Measurements from ENCODE around the gene CRACDL. TPM values are rescaled to one million over a fixed set of nuclear protein-coding genes. Genes with fewer than 3 reads are reported as not detected.

Gene CRACDL
- total RNA-seq, 1 experiment from 2014 or later, result 2.4 TPM

- no peak overlapping the region for H3K4me3 ChIP-seq (ENCODE audit: low read depth in 2 of 2, low read length in 2 of 2)
- no peaks in the 10 kb centered on the region for H3K4me1 ChIP-seq (ENCODE audit: control insufficient read depth, insufficient read depth, low read length)
- BruUV-seq (replicated peaks), result no TSS peak
- TF ChIP-seq CTCF (IDR thresholded peaks at IDR 0.05) (no peak), TCF7L2 (IDR thresholded peaks at IDR 0.05; ENCODE audit: low read depth, low read length) (no peak), SIN3A (IDR thresholded peaks at IDR 0.05; ENCODE audit: borderline replicate concordance, insufficient read depth, low read depth, low read length) (no peak), POLR2AphosphoS5 (IDR thresholded peaks at IDR 0.05; ENCODE audit: low read depth, low read length) (no peak), REST (IDR thresholded peaks at IDR 0.05; ENCODE audit: insufficient read depth in 1 of 2, low read depth in 2 of 2, low read length in 1 of 2) (no peak)
- no peak for DNase-seq (ENCODE audit: low read depth, low spot score)
- H3K9me3 ChIP-seq (ENCODE audit: control insufficient read depth, insufficient read depth, low read depth, low read length), result no peaks in the 10 kb centered on the region
- no peak overlapping the region for H3K27ac ChIP-seq (ENCODE audit: low read length)
- H3K27me3 ChIP-seq (ENCODE audit: control insufficient read depth, insufficient read depth, low read length), result no peaks in the 10 kb centered on the region
- POLR2A ChIA-PET, result no interaction called here
- CTCF ChIA-PET, result no interaction called here
- in situ Hi-C loops (cut with HindIII; ENCODE audit: low pct_unique_long_range_greater_than_20kb, low sequenced_read_pairs), result no loop called here
- intact Hi-C loops (cut with micrococcal nuclease; ENCODE audit: unreplicated experiment), result no loop called here
- no peaks in the 10 kb centered on the region for H3K36me3 ChIP-seq (ENCODE audit: control insufficient read depth, insufficient read depth, low read length)
- no peak for ATAC-seq
These were observed 34.3 kb downstream of the CRACDL start for GRCh38 chr2:98901702-98902101.

GRCh38 chr2:98901291-98901690, 34.7 kb downstream of the CRACDL start:
- Histone ChIP-seq H3K4me3 (ENCODE audit: low read depth in 2 of 2, low read length in 2 of 2) (no peak overlapping the region), H3K9me3 (ENCODE audit: control insufficient read depth, insufficient read depth, low read depth, low read length) (no peaks in the 10 kb centered on the region), H3K27ac (ENCODE audit: low read length) (no peak overlapping the region), H3K4me1 (ENCODE audit: control insufficient read depth, insufficient read depth, low read length) (no peaks in the 10 kb centered on the region), H3K27me3 (ENCODE audit: control insufficient read depth, insufficient read depth, low read length) (no peaks in the 10 kb centered on the region), H3K36me3 (ENCODE audit: control insufficient read depth, insufficient read depth, low read length) (no peaks in the 10 kb centered on the region)
- no TSS peak for BruUV-seq (replicated peaks)
- ChIA-PET CTCF (no interaction called here), POLR2A (no interaction called here)
- no peak for DNase-seq (ENCODE audit: low read depth, low spot score)
- no peak for ATAC-seq
- intact Hi-C loops (cut with micrococcal nuclease; ENCODE audit: unreplicated experiment), result no loop called here
- TF ChIP-seq CTCF (IDR thresholded peaks at IDR 0.05), result no peak
- no peak for TF ChIP-seq POLR2AphosphoS5 (IDR thresholded peaks at IDR 0.05; ENCODE audit: low read depth, low read length)
- no peak for TF ChIP-seq TCF7L2 (IDR thresholded peaks at IDR 0.05; ENCODE audit: low read depth, low read length)
- TF ChIP-seq REST (IDR thresholded peaks at IDR 0.05; ENCODE audit: insufficient read depth in 1 of 2, low read depth in 2 of 2, low read length in 1 of 2), result no peak
- no peak for TF ChIP-seq SIN3A (IDR thresholded peaks at IDR 0.05; ENCODE audit: borderline replicate concordance, insufficient read depth, low read depth, low read length)
- in situ Hi-C loops (cut with HindIII; ENCODE audit: low pct_unique_long_range_greater_than_20kb, low sequenced_read_pairs), result no loop called here

All from Panc1 (cell line).